ENCODE measurements around the gene TAF6L. TPM values are rescaled to one million over a fixed set of nuclear protein-coding genes. Genes with fewer than 3 reads are reported as not detected.
A peak's percentile ranks its signal among the peaks of the same experiment; 100 is the strongest.

Gene TAF6L
- total and polyA plus RNA-seq, 2 of the 8 experiments (the other 6 are each of a cell fraction or from before 2014, with no cell fraction given) = 24.8 to 31.9 TPM

GRCh38 chr11:62727165-62727871, 43.9 kb upstream of the TAF6L start, which contains the start of gene HNRNPUL2:
HNRNPUL2 (minus strand) TSS chr11:62727457; CDS start chr11:62727156, 301 bp downstream.
- peak within 1 kb of the TSS; percentile 91 for H4K8ac ChIP-seq (ENCODE audit: extremely low read depth, insufficient read depth, low read length)
- DNase-seq (ENCODE audit: low read depth in 1 of 2, low spot score in 2 of 2) = peak; percentile 94 to 97
- peaks cover 12 to 17% of the 10 kb centered on the region in 2 experiments for H4K20me1 ChIP-seq (replicated peaks in 1 of 2; ENCODE audit: control insufficient read depth in 1 of 2, insufficient read depth in 2 of 2, low read length in 2 of 2)
- peak within 1 kb of the TSS; percentile 88 to 92 (median 92) for H3K9ac ChIP-seq (replicated peaks in 1 of 4; ENCODE audit: extremely low read depth in 1 of 4, low read depth in 3 of 4, low read length in 3 of 4)
- FAIRE-seq = no peak
- peak within 1 kb of the TSS; percentile 99 for H3K18ac ChIP-seq (ENCODE audit: extremely low read depth, low read length)
- no peak within 1 kb of the TSS for H2BK20ac ChIP-seq (ENCODE audit: low read length)
- ChIA-PET POLR2A (ENCODE audit: partially characterized antibody) (interaction anchor here (0.6 to 10.9 kb wide), 40 partner anchors 9 to 414 kb away, joined by 3 to 192 read pairs (median 5); partner anchors contain the start of genes BSCL2, C11orf98, CSKMT and EEF1G), CTCF (ENCODE audit: partially characterized antibody) (interaction anchor here (1.7 to 6.1 kb wide), 4 partner anchors 26 to 60 kb away, joined by 5 to 32 read pairs (median 7); partner anchors contain the start of genes TMEM179B and ZBTB3)
- H3K4me3 ChIP-seq (ENCODE audit: extremely low read depth in 1 of 4, insufficient read depth in 2 of 4, low read depth in 3 of 4, low read length in 4 of 4) = peak within 1 kb of the TSS; percentile 87 to 98 (median 96)
- H3K79me2 ChIP-seq (ENCODE audit: control insufficient read depth in 1 of 2, insufficient read depth in 2 of 2, low read length in 2 of 2) = peaks cover 18 to 71% of the 10 kb centered on the region in 2 experiments
- peak within 1 kb of the TSS; percentile 92 for H3K27ac ChIP-seq (ENCODE audit: low read depth, low read length)
- peak within 1 kb of the TSS; percentile 97 for H4K5ac ChIP-seq (ENCODE audit: insufficient read length, low read depth, low read length)
- no peaks in the 10 kb centered on the region for H3K9me3 ChIP-seq (ENCODE audit: insufficient read depth in 2 of 2, low read depth in 1 of 2, low read length in 1 of 2)
- H4K91ac ChIP-seq (replicated peaks; ENCODE audit: insufficient read length, low read length) = peak within 1 kb of the TSS; percentile 96
- H3K14ac ChIP-seq (ENCODE audit: insufficient read length) = no peak within 1 kb of the TSS
- 0 out of 2 replicates have a peak within 1 kb of the TSS, but pooled peaks have one; percentile 10 for H2BK12ac ChIP-seq (ENCODE audit: low read depth, low read length)
- H3K79me1 ChIP-seq (ENCODE audit: low read depth, low read length) = 0 out of 2 replicates have a peak, but pooled peaks cover 2% of the 10 kb centered on the region
- no peaks in the 10 kb centered on the region for H3K27me3 ChIP-seq (replicated peaks in 1 of 4; ENCODE audit: control insufficient read depth in 3 of 4, extremely low read depth in 1 of 4, insufficient read depth in 3 of 4, low read length in 3 of 4)
- no peak within 1 kb of the TSS for H3K23ac ChIP-seq (ENCODE audit: insufficient read length)
- peak within 1 kb of the TSS; percentile 60; the same call in 1 of the 2 replicates for H2AFZ ChIP-seq (ENCODE audit: low read length)
- H2AK5ac ChIP-seq (ENCODE audit: low read depth, low read length) = no peak within 1 kb of the TSS
- peak within 1 kb of the TSS; percentile 91 for H2BK5ac ChIP-seq (ENCODE audit: low read depth, low read length)
- no peaks in the 10 kb centered on the region; a peak in 3 of 7 replicates for H3K4me1 ChIP-seq (replicated peaks in 1 of 4; ENCODE audit: control insufficient read depth in 3 of 4, insufficient read depth in 4 of 4, low read length in 3 of 4)
- peak within 1 kb of the TSS; percentile 99; the same call in 1 of the 2 replicates for H2BK15ac ChIP-seq (ENCODE audit: low read length)
- peaks cover 12 to 28% (median 16%) of the 10 kb centered on the region in 4 experiments for H3K36me3 ChIP-seq (ENCODE audit: control insufficient read depth in 2 of 4, insufficient read depth in 4 of 4, low read length in 3 of 4)
- H3K56ac ChIP-seq (replicated peaks; ENCODE audit: insufficient read length, low read depth, low read length) = peak within 1 kb of the TSS; percentile 95
- H3K23me2 ChIP-seq (ENCODE audit: low read depth, low read length) = peaks cover 16% of the 10 kb centered on the region
- peak within 1 kb of the TSS; percentile 82 for H2BK120ac ChIP-seq (replicated peaks; ENCODE audit: low read depth, low read length)
- 1% methylated on average over 38 of the region's 72 CpGs; no CpG with 5 or more reads in 1 of the 2 experiments for WGBS, 2 experiments (ENCODE audit: extremely low coverage in 1 of 2, insufficient coverage in 1 of 2, insufficient read length in 1 of 2, insufficient replicate concordance in 2 of 2, low coverage in 1 of 2, low lambda C conversion rate in 2 of 2, missing lambda C conversion rate in 1 of 2)
- peak within 1 kb of the TSS; percentile 85 to 93 for H3K4me2 ChIP-seq (ENCODE audit: insufficient read depth in 1 of 2, low read depth in 2 of 2, low read length in 2 of 2)
- H3K4ac ChIP-seq (replicated peaks; ENCODE audit: insufficient read length, low read depth, low read length) = peak within 1 kb of the TSS; percentile 80
- TF ChIP-seq SP1 (IDR thresholded peaks at IDR 0.05; ENCODE audit: low read depth, low read length) (no peak), CEBPB (IDR thresholded peaks at IDR 0.05; ENCODE audit: low read depth, low read length) (no peak), TAF1 (IDR thresholded peaks at IDR 0.05; ENCODE audit: low read depth, low read length) (peak; percentile 84), MAFK (IDR thresholded peaks at IDR 0.05; ENCODE audit: low read depth, low read length) (no peak), CREB1 (IDR thresholded peaks at IDR 0.05) (no peak; the same call in 1 of the 2 replicates), E2F6 (IDR thresholded peaks at IDR 0.05) (peak; percentile 98), TCF12 (IDR thresholded peaks at IDR 0.05; ENCODE audit: low read depth, low read length) (no peak), SUZ12 (IDR thresholded peaks at IDR 0.05; ENCODE audit: low read length) (no peak), NRF1 (IDR thresholded peaks at IDR 0.05; ENCODE audit: low read depth, low read length) (peak; percentile 64), MAX (IDR thresholded peaks at IDR 0.05) (peak; percentile 91), SIRT6 (IDR thresholded peaks at IDR 0.05; ENCODE audit: low read length) (no peak), CHD1 (IDR thresholded peaks at IDR 0.05; ENCODE audit: low read depth, low read length) (no peak)

All from H1 (cell line).